DMS79 treated with DMSO at 0.1 percent for 48 hours (cell line): ENCODE data around the gene TMCC3.
"Not testable (repeated sequence)": the region's sequence is repeated elsewhere in the genome, so short reads cannot be mapped to it uniquely, and the experiment has no call there.

Experiments
- DNase-seq: peaks from one replicate; lab custom pipeline; 2025; lab: John Stamatoyannopoulos, UW

Gene TMCC3

GRCh38 chr12:94566345-94566744 lies 84.0 kb downstream of the TMCC3 start:
- DNase-seq: no peak

GRCh38 chr12:94565683-94566082 lies 84.7 kb downstream of the TMCC3 start:
- DNase-seq: no peak

GRCh38 chr12:94563286-94563685 lies 87.1 kb downstream of the TMCC3 start:
- no peak for DNase-seq

- DNase-seq: no peak
These were observed 88.4 kb downstream of the TMCC3 start for GRCh38 chr12:94561943-94562411.

- no peak for DNase-seq
These were observed 89.7 kb downstream of the TMCC3 start for GRCh38 chr12:94560431-94561221.

GRCh38 chr12:94558612-94559011 lies 91.7 kb downstream of the TMCC3 start:
- DNase-seq: no peak

GRCh38 chr12:94557746-94558295 lies 92.5 kb downstream of the TMCC3 start:
- DNase-seq: no peak

- DNase-seq: no peak
These were observed 94.7 kb downstream of the TMCC3 start for GRCh38 chr12:94555687-94556086.

GRCh38 chr12:94553875-94554274 lies 96.5 kb downstream of the TMCC3 start:
- no peak for DNase-seq

- no peak for DNase-seq
These were observed 97.2 kb downstream of the TMCC3 start for GRCh38 chr12:94553130-94553519.

- DNase-seq: no peak
These were observed 98.5 kb downstream of the TMCC3 start for GRCh38 chr12:94551810-94552209.

- DNase-seq: no peak
These were observed 99.4 kb downstream of the TMCC3 start for GRCh38 chr12:94550964-94551363.

- not testable (repeated sequence) for DNase-seq
These were observed 101.5 kb downstream of the TMCC3 start for GRCh38 chr12:94548833-94549232.

- no peak for DNase-seq
These were observed 104.2 kb downstream of the TMCC3 start for GRCh38 chr12:94545935-94546771.

- no peak for DNase-seq
These were observed 106.0 kb downstream of the TMCC3 start for GRCh38 chr12:94544355-94544754.

GRCh38 chr12:94538318-94538717 lies 112.0 kb downstream of the TMCC3 start:
- no peak for DNase-seq

- no peak for DNase-seq
These were observed 114.1 kb downstream of the TMCC3 start for GRCh38 chr12:94536040-94536965.

- peak; percentile 38 for DNase-seq
These were observed 114.8 kb downstream of the TMCC3 start for GRCh38 chr12:94535510-94535921.

GRCh38 chr12:94534774-94535509 lies 115.4 kb downstream of the TMCC3 start:
- DNase-seq: peak; percentile 26

- no peak for DNase-seq
These were observed 116.1 kb downstream of the TMCC3 start for GRCh38 chr12:94534278-94534677.
